ENCODE results near the gene SCAF4. TPM values are rescaled to one million over a fixed set of nuclear protein-coding genes. Genes with fewer than 3 reads are reported as not detected.

Gene SCAF4
- total and polyA plus RNA-seq, 10 donors = 10.1 to 48.4 (median 34.1) TPM

GRCh38 chr21:31670070-31670469 lies 61.8 kb downstream of the SCAF4 start:
- Histone ChIP-seq H3K27ac (no peak overlapping the region), H3K36me3 (peaks cover 0 to 77% (median 38%) of the 10 kb centered on the region in 6 donors), H3K9me3 (no peaks in the 10 kb centered on the region), H3K4me1 (peaks cover 0 to 42% (median 26%) of the 10 kb centered on the region in 6 donors), H3K4me3 (no peak overlapping the region), H3K27me3 (replicated peaks in 1 of 7) (no peaks in the 10 kb centered on the region)
- intact Hi-C loops (cut with DNase I; ENCODE audit: low total_unique reads) = no loop called here
- TF ChIP-seq CTCF (IDR thresholded peaks at IDR 0.05 in 8 of 11, conservative IDR thresholded peaks at IDR 0.05 in 3 of 11) (no peak), POLR2A (IDR thresholded peaks at IDR 0.05) (no peak), POLR2AphosphoS5 (IDR thresholded peaks at IDR 0.05) (no peak)
- 78 to 88% (median 84%) methylated on average over 6 of the region's 6 CpGs for WGBS, 5 donors
- no peak for DNase-seq

GRCh38 chr21:31668651-31669491 lies 63.0 kb downstream of the SCAF4 start:
- Histone ChIP-seq H3K9me3 (no peaks in the 10 kb centered on the region), H3K4me1 (peaks cover 0 to 54% (median 36%) of the 10 kb centered on the region in 6 donors), H3K27me3 (replicated peaks in 1 of 7) (no peaks in the 10 kb centered on the region), H3K36me3 (peaks cover 0 to 89% (median 38%) of the 10 kb centered on the region in 6 donors), H3K4me3 (no peak overlapping the region), H3K27ac (peak overlapping the region in 1 of 8 donors; percentile 5)
- no peak for DNase-seq
- intact Hi-C loops (cut with DNase I; ENCODE audit: low total_unique reads) = loop anchor here (10.0 kb wide), 1 partner anchor 56 kb away; no protein-coding TSS in a partner anchor
- TF ChIP-seq POLR2A (IDR thresholded peaks at IDR 0.05) (no peak), CTCF (IDR thresholded peaks at IDR 0.05 in 8 of 11, conservative IDR thresholded peaks at IDR 0.05 in 3 of 11) (no peak), POLR2AphosphoS5 (IDR thresholded peaks at IDR 0.05) (no peak)
- WGBS, 5 donors = 53 to 81% (median 69%) methylated on average over 2 of the region's 2 CpGs

DNA sequence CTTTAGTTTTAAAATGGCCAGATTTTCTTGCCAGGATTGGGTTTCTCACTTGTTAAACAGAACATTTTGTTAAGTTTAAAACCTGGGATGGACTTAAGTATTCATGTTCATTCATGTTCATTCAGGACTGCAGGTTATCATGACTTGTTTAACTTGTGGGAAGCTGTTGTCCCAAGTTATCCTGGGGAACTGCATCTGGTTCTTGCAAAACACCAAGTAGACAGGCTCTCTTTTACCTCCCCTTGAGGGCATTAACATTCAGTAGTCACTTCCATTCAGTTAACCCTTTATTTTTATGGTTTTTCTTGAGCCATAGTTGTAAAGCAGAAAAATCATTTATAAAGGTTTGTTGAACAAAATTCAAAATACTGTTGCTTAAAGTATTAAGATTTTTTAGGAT lies 64.3 kb downstream of the SCAF4 start:
- intact Hi-C loops (cut with DNase I; ENCODE audit: low total_unique reads) = loop anchor here (10.0 kb wide), 1 partner anchor 57 kb away; no protein-coding TSS in a partner anchor
- H3K36me3 ChIP-seq = peaks cover 0 to 93% (median 38%) of the 10 kb centered on the region in 6 donors
- no peaks in the 10 kb centered on the region for H3K27me3 ChIP-seq (replicated peaks in 1 of 7)
- no peaks in the 10 kb centered on the region for H3K9me3 ChIP-seq
- H3K27ac ChIP-seq = peak overlapping the region in 2 of 8 donors; percentile 1 to 5
- peaks cover 0 to 66% (median 48%) of the 10 kb centered on the region in 6 donors for H3K4me1 ChIP-seq
- no peak for DNase-seq
- H3K4me3 ChIP-seq = no peak overlapping the region
- TF ChIP-seq POLR2AphosphoS5 (IDR thresholded peaks at IDR 0.05) = no peak
- TF ChIP-seq CTCF (IDR thresholded peaks at IDR 0.05 in 8 of 11, conservative IDR thresholded peaks at IDR 0.05 in 3 of 11) = no peak
- TF ChIP-seq POLR2A (IDR thresholded peaks at IDR 0.05) = no peak

DNA sequence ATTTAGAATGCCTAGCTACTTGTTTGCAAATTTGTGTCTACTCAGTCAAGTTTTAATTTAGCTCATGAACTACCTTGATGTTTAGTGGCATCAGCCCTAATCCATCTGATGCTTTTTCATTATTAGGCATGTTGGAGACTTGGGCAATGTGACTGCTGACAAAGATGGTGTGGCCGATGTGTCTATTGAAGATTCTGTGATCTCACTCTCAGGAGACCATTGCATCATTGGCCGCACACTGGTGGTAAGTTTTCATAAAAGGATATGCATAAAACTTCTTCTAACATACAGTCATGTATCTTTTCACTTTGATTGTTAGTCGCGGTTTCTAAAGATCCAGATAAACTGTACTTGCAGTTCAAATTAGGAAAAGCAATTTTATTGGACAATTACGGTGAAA lies 64.8 kb downstream of the SCAF4 start:
- Histone ChIP-seq H3K36me3 (peaks cover 0 to 87% (median 37%) of the 10 kb centered on the region in 6 donors), H3K4me1 (peaks cover 0 to 71% (median 54%) of the 10 kb centered on the region in 6 donors)

More for the DNA sequence above, 64.8 kb downstream of the SCAF4 start:
- Histone ChIP-seq H3K4me3 (no peak overlapping the region), H3K27me3 (replicated peaks in 1 of 7) (no peaks in the 10 kb centered on the region), H3K9me3 (no peaks in the 10 kb centered on the region), H3K27ac (peak overlapping the region in 2 of 8 donors; percentile 5 to 36)
- no peak for DNase-seq
- WGBS, 5 donors = 78 to 90% (median 84%) methylated on average over 5 of the region's 5 CpGs
- TF ChIP-seq POLR2AphosphoS5 (IDR thresholded peaks at IDR 0.05) (no peak), POLR2A (IDR thresholded peaks at IDR 0.05) (no peak), CTCF (IDR thresholded peaks at IDR 0.05 in 8 of 11, conservative IDR thresholded peaks at IDR 0.05 in 3 of 11) (no peak)
- intact Hi-C loops (cut with DNase I; ENCODE audit: low total_unique reads) = loop anchor here (10.0 kb wide), 1 partner anchor 58 kb away; no protein-coding TSS in a partner anchor
